Measurements from ENCODE around the gene ITGA5. TPM values are rescaled to one million over a fixed set of nuclear protein-coding genes. Genes with fewer than 3 reads are reported as not detected.

The ITGA5 gene
- total RNA-seq, 1 donor from 2014 or later, result 109 TPM

DNA sequence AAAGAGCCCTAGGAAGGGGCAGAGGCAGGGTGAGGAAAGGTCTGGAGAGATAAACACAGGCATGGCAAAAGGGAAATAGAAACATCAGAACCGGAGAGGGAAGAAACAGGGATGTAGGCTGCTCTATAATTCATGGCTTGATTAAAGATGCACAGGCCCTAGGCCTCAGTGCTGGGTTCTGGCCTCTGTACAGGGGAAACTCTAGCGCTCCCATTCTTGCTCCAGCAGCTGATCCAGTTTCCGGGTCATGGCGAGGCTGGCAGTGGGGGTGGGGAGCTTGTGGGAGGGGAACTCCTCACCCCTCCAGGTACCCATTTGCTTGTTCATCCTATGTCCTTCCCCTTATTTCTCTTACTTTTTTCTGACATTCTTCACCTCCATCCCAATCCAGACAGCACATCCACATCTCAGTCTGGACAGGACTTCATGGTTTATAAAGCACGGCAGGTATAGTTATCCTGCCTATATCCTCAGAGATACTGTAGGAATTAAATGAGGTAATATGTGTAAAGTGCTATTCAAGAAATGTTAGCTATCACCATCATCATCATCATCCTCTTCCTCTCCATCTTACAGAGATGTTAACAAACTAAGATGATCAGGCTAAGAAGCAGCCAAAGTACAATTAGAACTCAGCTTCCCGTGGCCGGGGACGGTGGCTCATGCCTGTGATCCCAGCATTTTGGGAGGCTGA lies 46.8 kb downstream of the ITGA5 start:
- H3K36me3 ChIP-seq (ENCODE audit: control insufficient read depth, insufficient read depth, low read length), result no peaks in the 10 kb centered on the region
- no peaks in the 10 kb centered on the region for H3K27me3 ChIP-seq (ENCODE audit: control insufficient read depth, insufficient read depth, low read length)
- TF ChIP-seq, protein P1, sequence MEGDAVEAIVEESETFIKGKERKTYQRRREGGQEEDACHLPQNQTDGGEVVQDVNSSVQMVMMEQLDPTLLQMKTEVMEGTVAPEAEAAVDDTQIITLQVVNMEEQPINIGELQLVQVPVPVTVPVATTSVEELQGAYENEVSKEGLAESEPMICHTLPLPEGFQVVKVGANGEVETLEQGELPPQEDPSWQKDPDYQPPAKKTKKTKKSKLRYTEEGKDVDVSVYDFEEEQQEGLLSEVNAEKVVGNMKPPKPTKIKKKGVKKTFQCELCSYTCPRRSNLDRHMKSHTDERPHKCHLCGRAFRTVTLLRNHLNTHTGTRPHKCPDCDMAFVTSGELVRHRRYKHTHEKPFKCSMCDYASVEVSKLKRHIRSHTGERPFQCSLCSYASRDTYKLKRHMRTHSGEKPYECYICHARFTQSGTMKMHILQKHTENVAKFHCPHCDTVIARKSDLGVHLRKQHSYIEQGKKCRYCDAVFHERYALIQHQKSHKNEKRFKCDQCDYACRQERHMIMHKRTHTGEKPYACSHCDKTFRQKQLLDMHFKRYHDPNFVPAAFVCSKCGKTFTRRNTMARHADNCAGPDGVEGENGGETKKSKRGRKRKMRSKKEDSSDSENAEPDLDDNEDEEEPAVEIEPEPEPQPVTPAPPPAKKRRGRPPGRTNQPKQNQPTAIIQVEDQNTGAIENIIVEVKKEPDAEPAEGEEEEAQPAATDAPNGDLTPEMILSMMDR (IDR thresholded peaks at IDR 0.05; ENCODE audit: insufficient read depth, low read length, poor library complexity, severe bottlenecking), result no peak
- no peak overlapping the region for H3K4me3 ChIP-seq (ENCODE audit: low read depth, low read length)
- no peak for DNase-seq (ENCODE audit: low read depth)

- TF ChIP-seq, protein P1 (IDR thresholded peaks at IDR 0.05; ENCODE audit: insufficient read depth, low read length, poor library complexity, severe bottlenecking), result no peak
- Histone ChIP-seq H3K27me3 (ENCODE audit: control insufficient read depth, insufficient read depth, low read length) (no peaks in the 10 kb centered on the region), H3K36me3 (ENCODE audit: control insufficient read depth, insufficient read depth, low read length) (no peaks in the 10 kb centered on the region), H3K4me3 (ENCODE audit: low read depth, low read length) (no peak overlapping the region)
- no peak for DNase-seq (ENCODE audit: low read depth)
These were observed 47.5 kb downstream of the ITGA5 start for GRCh38 chr12:54371328-54372112.

- peak overlapping the region; percentile 34 for H3K4me3 ChIP-seq (ENCODE audit: low read depth, low read length)
These were observed 48.8 kb downstream of the ITGA5 start for GRCh38 chr12:54370171-54370730.

GRCh38 chr12:54369597-54370131 lies 49.4 kb downstream of the ITGA5 start:
- Histone ChIP-seq H3K36me3 (ENCODE audit: control insufficient read depth, insufficient read depth, low read length) (no peaks in the 10 kb centered on the region), H3K4me3 (ENCODE audit: low read depth, low read length) (peak overlapping the region; percentile 34), H3K27me3 (ENCODE audit: control insufficient read depth, insufficient read depth, low read length) (no peaks in the 10 kb centered on the region)
- TF ChIP-seq, protein P1 (IDR thresholded peaks at IDR 0.05; ENCODE audit: insufficient read depth, low read length, poor library complexity, severe bottlenecking), result no peak
- DNase-seq (ENCODE audit: low read depth), result no peak

More at GRCh38 chr12:54370171-54370730, 48.8 kb downstream of the ITGA5 start:
- Histone ChIP-seq H3K27me3 (ENCODE audit: control insufficient read depth, insufficient read depth, low read length) (no peaks in the 10 kb centered on the region), H3K36me3 (ENCODE audit: control insufficient read depth, insufficient read depth, low read length) (no peaks in the 10 kb centered on the region)
- TF ChIP-seq, protein P1 (IDR thresholded peaks at IDR 0.05; ENCODE audit: insufficient read depth, low read length, poor library complexity, severe bottlenecking), result peak; percentile 89
- DNase-seq (ENCODE audit: low read depth), result peak; percentile 28

- DNase-seq (ENCODE audit: low read depth), result peak; percentile 50
- TF ChIP-seq, protein P1 (IDR thresholded peaks at IDR 0.05; ENCODE audit: insufficient read depth, low read length, poor library complexity, severe bottlenecking), result peak; percentile 92
- Histone ChIP-seq H3K27me3 (ENCODE audit: control insufficient read depth, insufficient read depth, low read length) (no peaks in the 10 kb centered on the region), H3K36me3 (ENCODE audit: control insufficient read depth, insufficient read depth, low read length) (no peaks in the 10 kb centered on the region), H3K4me3 (ENCODE audit: low read depth, low read length) (no peak overlapping the region)
These were observed 50.1 kb downstream of the ITGA5 start for GRCh38 chr12:54368709-54369596.
